K562 (cell line): ENCODE data around the gene NTM. TPM values are rescaled to one million over a fixed set of nuclear protein-coding genes. Genes with fewer than 3 reads are reported as not detected.

Source experiments
- ATAC-seq: fragments of 200-7000 bp; cut with Tn5 transposase; 3 replicates; pipeline ENCODE4 v1.9.1; 2020; ENCODE audit warnings: moderate library complexity
- BruUV-seq: library from RNA; stranded (reverse); fragments of 400-500 nt; replicated peaks from 2 replicates; lab custom pipeline; 2021; lab: Mats Ljungman, UMichigan
- CTCF ChIA-PET: fragments of 300-600 bp; formaldehyde crosslinking; extraction: SDS; loops from one replicate; lab custom pipeline; 2021; ENCODE audit warnings: low intra/inter-chr PET ratio; lab: Yijun Ruan, JAX
- POLR2A ChIA-PET: fragments of 300-600, 350-650 bp; sonication (Branson Sonifier 250); formaldehyde crosslinking; extraction: SDS; loops from one replicate; lab custom pipeline; 2021; ENCODE audit warnings: antibody characterized with exemption, inconsistent platforms; lab: Yijun Ruan, JAX
- DNase-seq, 4 experiments: peaks; one replicate each; pipeline versions ENCODE4 v3.0.0 to v3.0.0-alpha.2; 2011 to 2018; ENCODE audit warnings: low spot score in 3 of 4, mixed read lengths in 3 of 4; ENCODE audit errors: extremely low read depth in 1 of 4
- FAIRE-seq: peaks from 2 replicates; lab custom pipeline; 2011; peaks lifted over from hg19 to GRCh38; lab: Jason Lieb, UNC
- H2AFZ ChIP-seq: 2 replicates; pipeline ENCODE4 v1.6.0; 2011; ENCODE audit warnings: low read depth, low read length, control low read depth, inconsistent platforms
- H3K27ac ChIP-seq: fragments of 200-600 bp; 3 replicates; pipeline ENCODE4 v1.8.0; 2011; ENCODE audit warnings: low read depth, mild to moderate bottlenecking, control low read depth, inconsistent platforms, low read length, moderate library complexity, mixed read lengths; ENCODE audit errors: extremely low read depth
- H3K27me3 ChIP-seq, 2 experiments: fragments of 300-600 bp in 1 of 2; 2 replicates in 1 of 2; 3 replicates in 1 of 2; pipeline versions ENCODE4 v1.6.0 to v1.8.0; 2011; ENCODE audit warnings: inconsistent platforms in 2 of 2, low read length in 2 of 2, mild to moderate bottlenecking in 1 of 2, mixed read lengths in 1 of 2, moderate library complexity in 1 of 2; ENCODE audit not compliant: control insufficient read depth in 2 of 2, insufficient read depth in 2 of 2
- H3K36me3 ChIP-seq: fragments of 300-600 bp; 3 replicates; pipeline ENCODE4 v1.8.0; 2011; ENCODE audit warnings: mild to moderate bottlenecking, low read length, inconsistent platforms; ENCODE audit not compliant: control insufficient read depth, insufficient read depth
- H3K4me1 ChIP-seq, 2 experiments: fragments of 200-600 bp in 1 of 2; replicated peaks in 1 of 2; 2 replicates in 1 of 2; 3 replicates in 1 of 2; pipeline versions ENCODE4 v1.5.1 to v1.8.0; 2011; ENCODE audit warnings: inconsistent platforms in 2 of 2, low read length in 2 of 2, mild to moderate bottlenecking in 1 of 2, mixed read lengths in 1 of 2, moderate library complexity in 1 of 2; ENCODE audit not compliant: control insufficient read depth in 2 of 2, insufficient read depth in 2 of 2
- H3K4me2 ChIP-seq: 2 replicates; pipeline ENCODE4 v1.6.1; 2011; ENCODE audit warnings: low read length, control low read depth, inconsistent platforms, mixed read lengths; ENCODE audit not compliant: insufficient read depth
- H3K4me3 ChIP-seq: fragments of 200-600 bp; sonication (generic), shearing (Covaris generic); 2 replicates; pipeline ENCODE4 v1.5.1; 2016; ENCODE audit warnings: control low read depth, inconsistent platforms
- H3K79me2 ChIP-seq: fragments of 200-600 bp; 3 replicates; pipeline ENCODE4 v1.8.0; 2011; ENCODE audit warnings: low read length, inconsistent platforms; ENCODE audit not compliant: control insufficient read depth, insufficient read depth
- H3K9ac ChIP-seq, 2 experiments: 2 replicates each; pipeline versions ENCODE4 v1.6.0 to v1.6.1; 2011; ENCODE audit warnings: low read depth in 2 of 2, low read length in 2 of 2, control low read depth in 1 of 2, inconsistent platforms in 1 of 2, mild to moderate bottlenecking in 1 of 2, mixed read lengths in 1 of 2; ENCODE audit not compliant: insufficient read depth in 1 of 2
- H3K9me1 ChIP-seq: one replicate; pipeline ENCODE4 v1.6.0; 2011; ENCODE audit warnings: inconsistent platforms, mild to moderate bottlenecking, low read length, moderate library complexity; ENCODE audit not compliant: control insufficient read depth, insufficient read depth
- H3K9me3 ChIP-seq: replicated peaks from 2 replicates; pipeline ENCODE4 v1.5.1; 2011; ENCODE audit warnings: low read depth, low read length, inconsistent platforms; ENCODE audit not compliant: control insufficient read depth, insufficient read depth
- H4K20me1 ChIP-seq: replicated peaks from 2 replicates; pipeline ENCODE4 v1.6.1; 2011; ENCODE audit warnings: low read length, inconsistent platforms, mixed read lengths; ENCODE audit not compliant: control insufficient read depth, insufficient read depth
- ARNT ChIP-seq, 2 experiments: fragments of 450-650 bp; IDR thresholded peaks; 2 replicates each; pipeline ENCODE4 v1.6.1; 2016; ENCODE audit warnings: mild to moderate bottlenecking in 1 of 2
- BACH1 ChIP-seq: fragments of 200-800 bp; sonication (Bioruptor generic); IDR thresholded peaks from 2 replicates; pipeline ENCODE4 v1.6.1; 2016; ENCODE audit warnings: missing genetic modification characterization, missing compliant biosample characterization
- BRCA1 ChIP-seq, 2 experiments: fragments of 450-650 bp in 1 of 2; sonication (generic) in 1 of 2; formaldehyde crosslinking in 1 of 2; IDR thresholded peaks; 2 replicates each; pipeline versions ENCODE4 v1.5.0 to v1.6.1; 2017 to 2020; ENCODE audit warnings: mild to moderate bottlenecking in 1 of 2, missing genetic modification reagents in 1 of 2
- CBX1 ChIP-seq: sonication (generic); IDR thresholded peaks from 2 replicates; pipeline ENCODE4 v1.6.1; 2016; ENCODE audit warnings: antibody characterized with exemption, low read depth, mild to moderate bottlenecking
- CC2D1A ChIP-seq: fragments of 450-650 bp; IDR thresholded peaks from 2 replicates; pipeline ENCODE4 v1.6.1; 2017; ENCODE audit warnings: mild to moderate bottlenecking
- HDAC2 ChIP-seq: fragments of 450-650 bp; IDR thresholded peaks from 2 replicates; pipeline ENCODE4 v1.6.1; 2016; ENCODE audit warnings: mild to moderate bottlenecking
- MAFK ChIP-seq: IDR thresholded peaks from 2 replicates; pipeline ENCODE4 v1.6.1; 2011; ENCODE audit warnings: low read length, improper control_type of control experiment
- SAFB ChIP-seq: fragments of 200-400 bp; formaldehyde crosslinking; IDR thresholded peaks from 2 replicates; pipeline ENCODE4 v1.6.1; 2017; ENCODE audit warnings: low read depth, low read length, borderline replicate concordance
- TBP ChIP-seq: optimal IDR thresholded peaks from 2 replicates; pipeline ENCODE3; 2011; ENCODE audit warnings: low read depth, low read length, improper control_type of control experiment
- ZKSCAN8 ChIP-seq: fragments of 200-800 bp; sonication (Bioruptor generic); IDR thresholded peaks from 2 replicates; pipeline ENCODE4 v1.6.1; 2016; ENCODE audit warnings: missing genetic modification characterization, missing compliant biosample characterization
- ZNF124 ChIP-seq: sonication (generic); formaldehyde crosslinking; IDR thresholded peaks from 2 replicates; pipeline ENCODE4 v1.8.1; 2022; ENCODE audit warnings: missing genetic modification reagents
- WGBS: fragments of 100-300 bp; shearing (Covaris generic); methylation state at CpG from one replicate; pipeline ENCODE4 v1.1.6; 2016; ENCODE audit warnings: low coverage, mixed read lengths; ENCODE audit not compliant: insufficient coverage; ENCODE audit errors: missing lambda C conversion rate; 5-methylcytosine and 5-hydroxymethylcytosine counted together
- in situ Hi-C: fragments of 300-500 bp; cut with MboI; formaldehyde crosslinking; loops from 4 replicates; pipeline ENCODE4 v1.15.0; 2018; ENCODE audit warnings: inconsistent platforms, mixed read lengths
- intact Hi-C: fragments of 100-400 bp; cut with micrococcal nuclease; formaldehyde crosslinking; loops from 2 replicates; pipeline ENCODE4 v1.14.2; 2022
- polyA plus RNA-seq, 8 experiments: library from polyadenylated mRNA; depleted of rRNA in 4 of 8; stranded (reverse) in 5 of 8; unstranded in 3 of 8; fragments of >200 nt; fragmentation: Nextera tagmentation in 2 of 8; fragmentation: Illumina TruSeq in 1 of 8; extraction: Ambion mirVana in 2 of 8; extraction: Trizol in 1 of 8; gene quantifications; 2 replicates each; pipeline versions ENCODE4 v1.2.1 to v1.2.3, GENCODE V29; 2011 to 2014; ENCODE audit warnings: inconsistent platforms in 1 of 8, missing spikeins in 1 of 8
- total RNA-seq, 7 experiments: library from RNA; depleted of rRNA in 6 of 7; stranded (reverse); fragments of >200 nt in 6 of 7; fragmentation: Illumina TruSeq in 2 of 7; extraction: Trizol in 2 of 7; gene quantifications; 2 replicates each; pipeline versions ENCODE4 v1.2.1 to v1.2.3, GENCODE V29; 2011 to 2021; ENCODE audit warnings: low replicate concordance in 1 of 7
- TF ChIP-seq, protein P1 (sequence below): IDR thresholded peaks from 2 replicates; pipeline ENCODE4 v1.6.1; 2014; ENCODE audit warnings: antibody characterized with exemption
- TF ChIP-seq, protein P2 (sequence below): fragments of 250-450 bp; sonication (Bioruptor Pico); IDR thresholded peaks from 2 replicates; pipeline ENCODE4 v1.8.0; 2021; ENCODE audit warnings: mild to moderate bottlenecking, moderate library complexity

Gene NTM
- total and polyA plus RNA-seq, 9 of the 15 experiments (the other 6 are each of a cell fraction or from before 2014, with no cell fraction given): not detected

GRCh38 chr11:132352497-132352896 is 982.1 kb downstream of the NTM start (continued):
- TF ChIP-seq TBP: no peak
- TF ChIP-seq HDAC2: no peak
- TF ChIP-seq MAFK: no peak
- no peak for TF ChIP-seq ZNF124 (CRISPR knock-in tag)
- no peak for TF ChIP-seq ARNT (IDR thresholded peaks at IDR 0.05)
- TF ChIP-seq ZKSCAN8 (CRISPR knock-in tag): no peak
- TF ChIP-seq, protein P1, sequence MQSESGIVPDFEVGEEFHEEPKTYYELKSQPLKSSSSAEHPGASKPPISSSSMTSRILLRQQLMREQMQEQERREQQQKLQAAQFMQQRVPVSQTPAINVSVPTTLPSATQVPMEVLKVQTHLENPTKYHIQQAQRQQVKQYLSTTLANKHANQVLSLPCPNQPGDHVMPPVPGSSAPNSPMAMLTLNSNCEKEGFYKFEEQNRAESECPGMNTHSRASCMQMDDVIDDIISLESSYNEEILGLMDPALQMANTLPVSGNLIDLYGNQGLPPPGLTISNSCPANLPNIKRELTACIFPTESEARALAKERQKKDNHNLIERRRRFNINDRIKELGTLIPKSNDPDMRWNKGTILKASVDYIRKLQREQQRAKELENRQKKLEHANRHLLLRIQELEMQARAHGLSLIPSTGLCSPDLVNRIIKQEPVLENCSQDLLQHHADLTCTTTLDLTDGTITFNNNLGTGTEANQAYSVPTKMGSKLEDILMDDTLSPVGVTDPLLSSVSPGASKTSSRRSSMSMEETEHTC: no peak
- TF ChIP-seq CBX1: no peak
- TF ChIP-seq, protein P2, sequence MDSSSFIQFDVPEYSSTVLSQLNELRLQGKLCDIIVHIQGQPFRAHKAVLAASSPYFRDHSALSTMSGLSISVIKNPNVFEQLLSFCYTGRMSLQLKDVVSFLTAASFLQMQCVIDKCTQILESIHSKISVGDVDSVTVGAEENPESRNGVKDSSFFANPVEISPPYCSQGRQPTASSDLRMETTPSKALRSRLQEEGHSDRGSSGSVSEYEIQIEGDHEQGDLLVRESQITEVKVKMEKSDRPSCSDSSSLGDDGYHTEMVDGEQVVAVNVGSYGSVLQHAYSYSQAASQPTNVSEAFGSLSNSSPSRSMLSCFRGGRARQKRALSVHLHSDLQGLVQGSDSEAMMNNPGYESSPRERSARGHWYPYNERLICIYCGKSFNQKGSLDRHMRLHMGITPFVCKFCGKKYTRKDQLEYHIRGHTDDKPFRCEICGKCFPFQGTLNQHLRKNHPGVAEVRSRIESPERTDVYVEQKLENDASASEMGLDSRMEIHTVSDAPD: no peak

DNA sequence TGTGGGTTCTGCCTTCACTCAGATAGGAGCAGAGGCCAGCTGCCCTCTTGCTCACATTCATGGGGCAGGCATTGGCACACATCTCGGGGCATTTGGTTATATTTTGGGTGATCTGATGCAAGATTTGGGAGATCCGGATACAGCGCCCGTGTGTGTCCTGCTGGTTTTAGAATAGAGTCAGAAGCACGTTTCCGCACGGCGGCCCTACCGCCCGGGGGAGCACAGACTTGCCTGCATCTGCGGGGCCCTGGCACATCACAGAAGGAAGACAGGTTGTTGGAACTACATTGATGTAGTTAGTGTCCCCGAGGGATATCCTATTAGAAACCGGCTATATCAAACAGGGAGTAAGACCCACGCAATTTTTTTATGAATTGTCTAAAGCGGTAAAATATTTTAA is 982.8 kb downstream of the NTM start:
- no peaks in the 10 kb centered on the region for H3K27me3 ChIP-seq
- FAIRE-seq (no peak), ATAC-seq (no peak), DNase-seq (no peak)
- H4K20me1 ChIP-seq: no peaks in the 10 kb centered on the region
- no peak overlapping the region for H3K4me3 ChIP-seq
- ChIA-PET POLR2A (no interaction called here), CTCF (no interaction called here)
- in situ Hi-C loops: no loop called here
- no peak overlapping the region for H3K27ac ChIP-seq
- TF ChIP-seq SAFB (no peak), BRCA1 (IDR thresholded peaks at IDR 0.05) (no peak), BRCA1 (CRISPR knock-in tag; IDR thresholded peaks at IDR 0.05) (no peak), BACH1 (tag) (no peak), CC2D1A (no peak)
- no peak overlapping the region for H2AFZ ChIP-seq
- H3K4me2 ChIP-seq: no peak overlapping the region
- no peaks in the 10 kb centered on the region for H3K36me3 ChIP-seq
- no TSS peak for BruUV-seq
- H3K79me2 ChIP-seq: no peaks in the 10 kb centered on the region
- under 1% methylated on average over 7 of the region's 15 CpGs for WGBS
- H3K4me1 ChIP-seq: no peaks in the 10 kb centered on the region
- H3K9me3 ChIP-seq: no peaks in the 10 kb centered on the region
- H3K9me1 ChIP-seq: no peaks in the 10 kb centered on the region
- no peak overlapping the region for H3K9ac ChIP-seq
- intact Hi-C loops: no loop called here
